GM20431 (cell line): ENCODE data around the gene HSD11B2.

Experiments
- in situ Hi-C: fragments of 300-500 bp; cut with MseI, MboI; formaldehyde crosslinking; loops from one replicate; pipeline ENCODE4 v1.15.0; 2020; ENCODE audit warnings: low sequenced_read_pairs; ENCODE audit not compliant: unreplicated experiment

Gene HSD11B2

DNA sequence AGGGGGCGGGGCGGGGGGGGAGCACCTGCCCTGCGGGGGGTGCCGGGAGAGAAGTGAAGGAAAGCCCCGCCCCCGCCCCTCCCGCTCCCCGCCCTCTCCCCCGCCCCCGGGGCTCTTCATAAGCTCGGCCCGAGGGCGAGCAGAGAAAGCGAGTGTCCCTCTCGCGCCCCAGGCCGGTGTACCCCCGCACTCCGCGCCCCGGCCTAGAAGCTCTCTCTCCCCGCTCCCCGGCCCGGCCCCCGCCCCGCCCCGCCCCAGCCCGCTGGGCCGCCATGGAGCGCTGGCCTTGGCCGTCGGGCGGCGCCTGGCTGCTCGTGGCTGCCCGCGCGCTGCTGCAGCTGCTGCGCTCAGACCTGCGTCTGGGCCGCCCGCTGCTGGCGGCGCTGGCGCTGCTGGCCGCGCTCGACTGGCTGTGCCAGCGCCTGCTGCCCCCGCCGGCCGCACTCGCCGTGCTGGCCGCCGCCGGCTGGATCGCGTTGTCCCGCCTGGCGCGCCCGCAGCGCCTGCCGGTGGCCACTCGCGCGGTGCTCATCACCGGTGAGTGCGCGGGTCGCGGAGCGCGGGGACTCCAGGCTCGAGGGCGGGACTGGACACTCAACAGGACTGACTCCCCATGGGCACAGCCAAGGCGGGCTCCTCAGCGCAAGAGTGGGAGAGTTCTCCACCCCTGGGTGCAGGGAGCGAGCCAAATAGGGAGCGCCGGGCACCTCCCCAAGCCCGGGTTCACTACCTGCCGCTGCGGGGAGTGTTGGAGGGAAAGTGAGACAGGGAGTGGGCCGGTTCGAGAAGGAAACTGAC is at the start of gene HSD11B2:
Gene HSD11B2 (plus strand): TSS at position 145 of the 798 bp plus-strand sequence. CDS start 128 bp downstream, at position 273.
- in situ Hi-C loops, result no loop called here

DNA sequence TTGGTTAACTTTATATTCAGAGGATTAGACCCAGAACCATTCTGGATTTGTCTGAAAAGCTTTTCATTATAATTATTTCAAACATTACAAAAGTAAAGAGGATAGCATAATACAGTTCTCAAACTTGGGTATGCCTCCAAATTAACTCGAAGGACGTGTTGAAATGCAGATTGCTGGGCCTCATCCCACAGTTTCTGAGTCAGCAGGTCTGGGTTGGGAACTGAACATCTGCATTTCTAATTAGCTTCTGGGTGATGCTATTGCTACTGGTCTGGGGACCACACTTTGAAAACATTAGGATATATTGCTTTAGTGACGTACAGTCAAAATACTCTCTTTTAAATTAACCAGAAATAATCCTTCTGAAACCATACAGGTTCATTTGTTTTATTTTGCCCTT is 47.6 kb upstream of the HSD11B2 start:
- in situ Hi-C loops, result no loop called here

DNA sequence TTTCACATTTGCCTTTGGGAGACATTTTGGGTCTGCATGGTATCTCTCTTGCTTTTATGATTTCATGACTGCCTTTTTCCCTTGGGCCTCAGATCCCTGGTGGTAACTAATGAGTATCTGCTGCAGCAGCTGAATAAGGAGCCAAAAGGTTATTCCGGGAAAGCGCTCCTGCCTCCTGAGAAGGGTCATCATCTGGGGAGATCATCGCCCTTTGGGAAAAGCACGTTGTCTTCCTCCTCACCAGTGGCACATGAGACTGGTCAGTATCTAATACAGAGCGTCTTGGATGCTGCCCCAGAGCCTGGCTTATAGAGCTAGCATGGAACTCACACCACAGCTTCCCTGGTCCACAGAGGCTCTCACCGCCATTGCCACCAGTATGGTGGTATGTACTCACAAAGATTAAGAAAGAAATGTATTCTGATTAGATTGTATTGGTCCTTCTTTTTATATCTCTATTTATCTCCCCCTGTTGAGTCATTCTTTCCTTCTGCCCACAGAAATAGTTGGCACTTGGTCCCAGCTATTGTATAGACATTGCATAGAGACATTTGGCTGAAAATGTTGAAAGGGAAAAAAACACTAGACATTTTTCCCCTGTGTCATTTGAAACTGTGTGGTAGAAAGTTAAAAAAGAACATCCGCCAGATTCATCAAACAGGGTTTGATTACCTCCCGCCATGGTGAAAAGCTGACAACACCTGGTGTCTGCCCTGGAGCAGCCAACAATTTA is 46.0 kb upstream of the HSD11B2 start:
- in situ Hi-C loops, result no loop called here

- in situ Hi-C loops, result no loop called here
These were observed 44.0 kb upstream of the HSD11B2 start for GRCh38 chr16:67386861-67387455.

GRCh38 chr16:67387479-67388079 is 43.3 kb upstream of the HSD11B2 start:
- in situ Hi-C loops, result no loop called here

DNA sequence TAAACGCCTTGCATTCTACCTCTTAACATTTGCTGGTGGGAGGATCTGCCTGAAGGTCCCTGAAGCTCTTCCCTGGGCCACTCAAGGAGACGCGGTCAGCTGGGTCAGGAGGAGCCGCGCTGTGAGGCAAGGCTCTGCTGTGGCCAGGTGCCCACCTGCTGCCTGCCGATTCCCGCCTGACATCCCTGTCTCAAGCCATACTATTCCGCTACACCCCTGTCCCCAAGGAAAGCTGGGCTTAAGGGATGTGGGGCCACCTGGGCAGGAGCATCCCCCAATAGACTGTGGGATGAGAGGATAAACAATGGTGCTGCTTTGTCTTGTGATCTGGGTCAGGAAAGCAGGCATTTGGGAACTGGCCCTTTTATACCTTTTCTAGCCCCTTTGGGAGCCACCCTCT is 42.7 kb upstream of the HSD11B2 start:
- in situ Hi-C loops, result no loop called here

GRCh38 chr16:67388591-67388990 is 42.3 kb upstream of the HSD11B2 start:
- in situ Hi-C loops, result no loop called here

DNA sequence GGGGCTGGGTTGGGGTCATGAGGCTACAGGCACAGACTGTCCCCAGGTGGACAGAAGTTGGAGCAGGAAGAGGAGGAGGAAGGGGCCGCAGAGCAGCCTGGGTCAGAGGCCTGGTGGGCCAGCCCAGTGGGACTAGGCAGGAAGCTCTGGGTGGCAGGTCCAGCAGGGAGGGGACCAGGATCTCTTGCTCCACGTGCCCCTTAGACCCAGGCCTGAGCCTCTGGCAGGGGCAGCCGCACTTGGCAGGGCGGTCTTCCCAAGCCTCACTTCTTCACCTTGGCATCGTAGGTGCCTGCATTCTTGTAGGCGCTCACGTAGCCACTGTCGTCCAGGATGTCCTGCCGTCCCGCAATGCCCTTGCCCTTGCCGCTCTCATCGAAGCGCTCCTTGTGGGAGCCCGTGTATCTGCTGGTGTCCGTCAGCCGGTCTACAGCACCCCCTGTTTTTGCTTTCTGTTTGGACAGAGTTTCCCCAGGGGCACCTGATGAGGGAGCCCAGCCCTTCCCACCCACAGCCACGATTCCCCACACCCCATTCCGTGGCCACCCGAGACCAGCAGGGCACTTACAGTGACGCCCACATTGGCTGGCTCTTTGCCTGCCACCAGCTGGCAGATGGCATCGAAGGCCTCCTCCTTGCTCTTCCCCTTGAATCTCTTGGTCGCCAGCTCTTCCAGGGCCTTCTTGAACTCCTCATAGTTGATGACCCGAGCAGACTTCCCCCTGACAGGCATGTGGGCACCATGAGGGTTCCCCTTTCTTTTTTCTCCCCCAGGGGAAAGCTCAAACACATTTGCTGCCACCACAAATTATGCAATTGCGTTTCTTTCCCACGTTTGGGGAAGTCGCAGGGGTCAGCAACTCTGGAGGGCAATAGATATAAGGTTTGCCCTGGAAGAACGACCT is 40.8 kb upstream of the HSD11B2 start:
- in situ Hi-C loops, result no loop called here

GRCh38 chr16:67390816-67391423 is 40.0 kb upstream of the HSD11B2 start:
- in situ Hi-C loops, result no loop called here

DNA sequence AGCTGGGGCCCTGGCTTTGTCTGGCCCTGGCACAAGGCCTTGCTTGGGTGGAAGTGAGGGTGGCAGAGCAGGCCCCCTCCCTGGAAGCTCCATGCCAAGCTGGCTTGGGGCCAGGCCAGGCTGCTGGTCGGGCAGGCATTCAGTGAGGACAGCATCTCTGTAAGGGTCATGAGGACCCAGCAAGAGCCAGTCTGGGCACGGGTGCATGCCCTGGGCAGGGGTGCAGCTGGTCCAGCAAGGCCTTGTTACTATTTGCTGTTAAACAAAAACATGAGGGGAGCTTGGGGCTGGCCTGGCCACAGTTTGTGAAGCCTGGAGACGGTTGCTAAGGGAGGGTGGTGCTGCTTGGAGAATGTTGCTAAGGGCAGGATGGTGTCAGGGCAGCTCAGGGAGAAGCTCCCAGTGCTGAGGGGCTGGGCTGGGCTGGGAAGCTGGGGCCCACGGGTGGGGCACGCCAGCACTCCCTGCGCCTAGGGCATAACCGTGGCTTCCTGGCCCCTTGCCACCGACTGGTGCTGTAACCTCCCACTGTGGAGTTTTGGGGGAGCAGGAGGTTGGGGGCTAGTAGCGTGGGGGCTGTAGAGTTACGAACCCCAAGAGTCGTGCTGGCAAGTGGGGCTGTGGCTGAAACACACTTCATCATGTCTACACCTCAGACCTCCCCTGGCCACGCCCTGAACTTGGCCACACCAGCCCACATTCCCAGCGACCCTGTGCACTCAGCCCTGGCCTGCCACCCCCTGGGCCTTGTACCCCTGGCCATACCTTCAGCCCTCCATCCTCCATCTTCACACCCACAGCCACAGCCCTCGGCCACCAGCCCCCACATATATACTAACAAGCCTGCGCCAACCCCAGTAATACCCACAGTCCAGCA is 39.3 kb upstream of the HSD11B2 start:
- in situ Hi-C loops, result no loop called here

GRCh38 chr16:67392301-67393059 is 38.4 kb upstream of the HSD11B2 start:
- in situ Hi-C loops, result no loop called here

GRCh38 chr16:67393111-67393787 is 37.7 kb upstream of the HSD11B2 start, which contains the start of gene TPPP3:
TSS of gene TPPP3 (minus strand) at chr16:67393498. CDS start at chr16:67391111, 2,387 bp downstream.
- in situ Hi-C loops, result no loop called here

DNA sequence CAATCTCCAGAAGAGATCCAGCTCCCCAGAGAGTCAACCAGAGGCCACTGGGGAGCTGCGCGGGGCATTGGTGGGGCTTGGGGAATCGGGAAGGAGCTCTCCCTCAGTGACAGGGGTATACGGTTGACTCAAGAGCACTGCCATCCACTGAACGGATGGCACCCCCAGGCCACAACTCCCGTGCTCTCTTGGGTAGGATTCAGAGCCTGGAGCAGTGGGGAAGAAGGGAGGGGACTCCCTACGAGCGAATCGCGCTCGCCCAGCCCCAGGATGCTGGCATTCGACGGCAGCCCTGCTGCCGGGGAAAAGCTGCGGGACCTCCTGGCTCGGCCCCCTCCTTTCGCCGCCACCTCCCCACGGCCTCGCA is 37.1 kb upstream of the HSD11B2 start:
- in situ Hi-C loops, result no loop called here

DNA sequence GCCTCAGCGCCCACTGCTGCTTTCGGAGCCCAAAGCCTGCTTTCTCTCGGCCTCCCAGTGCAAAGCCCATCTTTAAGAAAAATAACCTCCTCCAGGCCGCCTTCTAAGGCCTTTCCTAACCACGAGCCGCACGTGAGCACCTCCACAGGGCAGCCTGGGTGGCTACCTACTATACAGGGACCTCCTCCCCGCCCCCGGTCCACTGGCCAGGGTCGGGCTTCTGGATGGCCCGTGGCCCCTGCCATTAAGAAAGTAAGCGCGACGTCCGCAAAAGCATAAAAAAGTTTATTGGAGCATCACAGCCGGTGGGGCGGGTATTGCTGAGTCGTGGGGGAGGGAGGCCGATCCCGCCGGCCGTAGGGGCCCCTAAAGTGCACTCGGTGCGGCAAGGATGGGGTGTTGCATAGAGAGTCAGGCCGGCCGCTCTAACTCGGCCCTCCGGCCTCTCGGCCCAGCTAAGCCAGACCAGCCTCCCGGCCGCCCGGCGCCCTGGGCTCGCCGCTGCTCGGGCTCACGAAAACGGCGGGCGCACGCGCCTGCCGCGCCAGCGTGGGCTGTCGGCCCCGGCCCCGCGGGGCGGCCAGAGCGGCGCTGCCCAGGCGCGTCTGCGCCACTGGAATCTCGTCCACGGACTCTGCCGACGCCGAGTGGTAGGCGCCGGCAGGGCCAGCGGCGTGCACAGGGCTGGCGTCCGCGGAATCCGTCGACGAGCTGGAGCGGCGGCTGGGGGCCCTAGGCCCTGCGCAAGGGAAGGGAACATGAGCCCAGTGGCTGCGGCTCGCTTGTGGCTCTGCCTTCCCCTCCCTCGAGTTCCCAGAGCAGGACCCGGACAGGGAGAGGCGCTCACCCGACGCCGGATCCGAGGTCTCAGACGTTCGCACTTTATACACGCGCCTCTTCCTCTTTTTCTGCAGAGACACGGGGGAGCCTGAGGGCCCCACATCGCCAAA is 36.5 kb upstream of the HSD11B2 start:
- in situ Hi-C loops, result no loop called here

DNA sequence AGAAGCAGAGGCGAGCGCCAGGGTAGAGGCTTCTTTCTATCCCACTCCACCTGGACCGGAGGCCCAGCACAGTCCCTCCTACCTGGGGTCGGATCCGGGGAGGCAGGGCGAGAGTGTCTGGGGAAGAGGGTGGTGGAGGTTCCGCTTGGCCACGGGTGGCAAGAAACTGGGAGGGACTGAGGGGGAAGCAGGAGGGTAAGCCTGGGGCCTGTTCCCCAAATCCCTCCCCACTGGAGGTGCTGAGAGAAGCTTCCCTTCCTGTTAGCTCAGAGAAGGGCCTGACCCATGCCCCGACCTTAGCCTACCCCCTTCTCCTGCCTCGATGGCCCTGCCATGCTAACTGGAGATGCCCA is 35.8 kb upstream of the HSD11B2 start:
- in situ Hi-C loops, result no loop called here
